Measurements from ENCODE around the gene FARP1.

FARP1 gene

DNA sequence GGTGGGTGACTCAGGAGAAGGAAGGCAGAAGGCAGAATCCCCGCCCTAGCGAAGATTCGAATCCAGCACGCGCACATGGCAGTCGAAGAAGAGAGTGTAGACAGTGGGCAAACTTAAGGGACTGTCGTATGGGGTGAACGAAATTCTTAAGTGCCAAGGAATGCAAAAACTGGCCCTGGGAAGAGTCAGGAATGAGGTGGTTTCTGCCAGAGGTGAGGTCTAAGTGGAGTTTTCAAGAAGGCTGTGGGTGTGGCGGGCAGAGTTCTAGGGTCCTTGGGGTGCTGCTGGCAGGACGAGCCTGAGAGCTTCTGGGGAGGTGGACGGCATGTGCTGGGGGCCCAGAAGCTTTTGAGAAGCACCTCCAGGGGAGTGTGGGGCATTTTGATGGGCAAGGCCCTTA lies 98.1 kb downstream of the FARP1 start:
- TF ChIP-seq CTCF (conservative IDR thresholded peaks at IDR 0.05): no peak
- no peak overlapping the region for H3K27ac ChIP-seq

DNA sequence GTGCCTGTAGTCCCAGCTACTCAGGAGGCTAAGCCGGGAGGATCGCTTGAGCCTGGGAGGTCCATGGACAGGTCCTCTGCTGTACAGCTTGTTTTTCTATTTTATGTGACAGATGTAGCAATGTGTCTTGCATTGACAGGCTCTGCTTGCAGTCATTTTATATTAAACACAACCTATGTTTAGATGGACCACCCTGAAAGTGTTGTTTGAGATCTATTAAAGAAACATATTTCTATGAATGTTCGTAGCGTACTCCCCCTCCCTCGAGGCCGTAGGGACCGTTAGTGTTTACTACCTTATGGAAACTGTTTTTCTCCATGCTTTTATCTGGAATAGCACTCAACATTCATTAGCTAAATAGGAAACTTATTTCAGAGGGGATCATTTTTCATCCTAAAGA lies 99.1 kb downstream of the FARP1 start:
- no peak for TF ChIP-seq CTCF (conservative IDR thresholded peaks at IDR 0.05)
- no peak overlapping the region for H3K27ac ChIP-seq

DNA sequence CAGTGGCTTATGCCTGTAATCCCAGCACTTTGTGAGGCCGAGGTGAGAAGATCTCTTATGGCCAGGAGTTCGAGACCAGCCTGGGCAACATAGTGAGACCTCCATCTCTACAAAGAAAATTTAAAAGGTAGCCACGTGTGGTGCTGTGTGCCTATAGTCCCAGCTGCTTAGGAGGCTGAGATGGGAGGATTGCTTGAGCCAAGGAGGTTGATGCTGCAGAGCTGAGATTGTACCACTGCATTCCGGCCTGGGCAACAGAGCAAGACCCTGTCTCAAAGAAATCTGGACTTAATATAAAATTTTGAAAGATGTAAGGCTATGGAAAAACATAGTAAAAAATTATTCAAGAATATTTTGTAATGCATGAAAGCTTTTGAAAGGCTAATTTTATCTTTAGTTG lies 99.5 kb downstream of the FARP1 start:
- H3K27ac ChIP-seq: no peak overlapping the region
- no peak for TF ChIP-seq CTCF (conservative IDR thresholded peaks at IDR 0.05)

GRCh38 chr13:98243929-98244272 lies 101.0 kb downstream of the FARP1 start:
- TF ChIP-seq CTCF (conservative IDR thresholded peaks at IDR 0.05): no peak

GRCh38 chr13:98246538-98247172 lies 103.8 kb downstream of the FARP1 start:
- no peak for TF ChIP-seq CTCF (conservative IDR thresholded peaks at IDR 0.05)
- H3K27ac ChIP-seq: no peak overlapping the region

More at GRCh38 chr13:98243929-98244272, 101.0 kb downstream of the FARP1 start:
- no peak overlapping the region for H3K27ac ChIP-seq

DNA sequence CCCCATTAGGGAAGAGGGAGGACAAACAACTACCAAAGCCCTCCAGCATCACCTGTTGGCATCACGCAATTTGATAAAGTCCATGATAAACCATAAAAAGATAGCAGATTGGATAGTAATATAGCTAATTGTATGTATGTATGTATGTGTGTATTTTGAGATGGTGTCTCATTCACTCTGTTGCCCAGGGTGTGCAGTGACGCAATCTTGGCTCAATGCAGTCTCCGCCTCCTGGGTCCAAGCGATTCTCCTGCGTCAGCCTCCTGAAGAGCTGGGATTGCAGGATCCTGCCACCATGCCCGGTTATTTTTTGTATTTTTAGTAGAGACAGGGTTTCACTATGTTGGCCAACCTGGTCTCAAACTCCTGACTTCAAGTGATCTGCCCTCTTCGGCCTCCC lies 108.8 kb downstream of the FARP1 start:
- TF ChIP-seq CTCF (conservative IDR thresholded peaks at IDR 0.05): no peak
- no peak overlapping the region for H3K27ac ChIP-seq

GRCh38 chr13:98252931-98253470 lies 110.1 kb downstream of the FARP1 start:
- no peak overlapping the region for H3K27ac ChIP-seq

More at GRCh38 chr13:98252931-98253470, 110.1 kb downstream of the FARP1 start:
- TF ChIP-seq CTCF (conservative IDR thresholded peaks at IDR 0.05): no peak
